Choroid plexus epithelial cell (primary cell): ENCODE data around the gene TYROBP.

ENCODE experiments used
- DNase-seq: peaks from one replicate; pipeline ENCODE4 v3.0.0-alpha.2; 2010; ENCODE audit warnings: low read depth
- H3K4me3 ChIP-seq: 2 replicates; pipeline ENCODE4 v1.5.1; 2011; ENCODE audit warnings: low read depth, mild to moderate bottlenecking, control low read depth, low read length, moderate library complexity
- CTCF ChIP-seq: conservative IDR thresholded peaks from 2 replicates; pipeline ENCODE4 v1.5.1; 2011; ENCODE audit warnings: low read depth, mild to moderate bottlenecking, control low read depth, inconsistent platforms, low read length, moderate library complexity

TYROBP gene

GRCh38 chr19:35889370-35890112, 18.6 kb downstream of the TYROBP start:
- DNase-seq: no peak
- no peak for TF ChIP-seq CTCF
- H3K4me3 ChIP-seq: no peak overlapping the region

GRCh38 chr19:35888398-35888797, 19.7 kb downstream of the TYROBP start:
- DNase-seq: no peak
- no peak for TF ChIP-seq CTCF
- no peak overlapping the region for H3K4me3 ChIP-seq

GRCh38 chr19:35887197-35887596, 20.9 kb downstream of the TYROBP start:
- no peak for DNase-seq
- no peak for TF ChIP-seq CTCF
- H3K4me3 ChIP-seq: no peak overlapping the region

DNA sequence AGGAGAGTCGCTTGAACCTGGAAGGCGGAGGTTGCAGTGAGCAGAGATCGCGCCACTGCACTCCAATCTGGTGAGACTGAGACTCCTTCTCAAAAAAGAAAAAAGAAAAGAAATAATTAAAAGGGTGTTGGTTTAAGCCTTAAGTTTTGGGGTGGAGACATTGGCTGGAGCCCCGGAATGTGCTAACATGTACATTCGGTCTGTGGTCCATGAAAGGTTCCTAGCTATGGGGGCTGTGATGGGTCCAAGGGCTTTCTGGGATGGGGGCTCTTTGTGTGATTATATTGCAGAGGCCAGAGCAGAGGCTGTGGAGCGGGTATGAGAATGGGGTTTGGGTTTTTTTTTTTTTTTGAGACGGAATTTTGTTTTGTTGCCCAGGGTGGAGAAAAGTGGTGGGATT, 22.2 kb downstream of the TYROBP start:
- no peak for DNase-seq
- no peak overlapping the region for H3K4me3 ChIP-seq
- TF ChIP-seq CTCF: no peak

- TF ChIP-seq CTCF: no peak
- H3K4me3 ChIP-seq: no peak overlapping the region
- DNase-seq: no peak
These were observed 22.8 kb downstream of the TYROBP start for GRCh38 chr19:35885225-35885738.

DNA sequence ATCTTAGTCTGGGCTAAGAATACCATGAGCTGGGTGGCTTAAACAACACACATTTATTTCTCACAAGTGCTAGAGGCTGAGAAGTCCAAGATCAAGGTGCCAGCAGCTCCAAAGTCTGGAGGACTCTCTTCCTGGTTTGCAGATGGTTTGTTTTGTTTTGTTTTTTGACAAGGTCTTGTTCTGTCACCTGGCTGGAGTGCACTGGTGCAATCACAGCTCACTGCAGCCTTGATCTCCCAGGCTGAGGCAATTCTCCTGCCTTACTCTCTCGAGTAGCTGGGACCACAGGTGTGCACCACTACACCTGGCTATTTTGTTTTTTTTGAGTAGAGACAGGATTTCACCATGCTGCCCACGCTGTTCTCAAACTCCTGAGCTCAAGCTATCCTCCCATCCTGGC, 24.2 kb downstream of the TYROBP start:
- H3K4me3 ChIP-seq: no peak overlapping the region
- no peak for TF ChIP-seq CTCF
- DNase-seq: no peak
